MM.1S (cell line): ENCODE measurements around the gene TIMP2.

Source experiments
- CTCF ChIP-seq: fragments of 300-600 bp; sonication (generic); IDR thresholded peaks from 2 replicates; pipeline ENCODE4 v1.5.1; 2016; ENCODE audit warnings: antibody characterized with exemption, low read length, mixed read lengths
- EZH2phosphoT487 ChIP-seq: fragments of 300-600 bp; sonication (generic); IDR thresholded peaks from 2 replicates; pipeline ENCODE4 v1.6.1; 2018; ENCODE audit warnings: antibody characterized with exemption, low read length

DNA sequence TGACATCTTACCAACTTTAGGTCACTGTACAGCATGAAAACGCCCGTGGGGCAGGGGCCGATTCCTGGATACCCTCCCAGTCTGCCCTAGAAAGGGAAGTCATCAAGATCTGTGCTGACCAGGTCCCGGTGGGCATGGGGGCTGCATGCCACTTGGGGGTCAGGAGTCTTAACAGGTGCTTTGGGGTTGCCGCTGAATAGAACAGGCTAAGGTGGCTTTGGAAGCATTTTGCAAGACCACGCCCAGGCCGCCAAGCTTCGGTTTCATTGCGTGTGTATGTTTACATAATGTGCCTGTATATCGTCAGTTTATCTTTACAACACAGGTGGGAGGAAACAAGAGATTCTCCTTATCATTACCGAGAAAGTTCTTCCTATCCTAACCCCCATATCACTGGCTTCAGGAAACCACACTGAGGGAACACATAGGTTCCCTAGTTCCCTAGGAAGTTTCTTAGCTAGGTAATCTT is 71.2 kb downstream of the TIMP2 start:
- TF ChIP-seq CTCF (no peak), EZH2phosphoT487 (no peak)
